Stimulated activated CD8-positive, alpha-beta memory T cell treated with anti-CD3 and anti-CD28 coated beads, Interleukin-4, amount 100 ng/mL, for 48 hours (primary cell): Measurements from ENCODE around the gene NELFCD.
"Not testable (repeated sequence)": the region's sequence is repeated elsewhere in the genome, so short reads cannot be mapped to it uniquely, and the experiment has no call there.

Experiments used
- DNase-seq: peaks from one replicate; pipeline ENCODE4 v3.0.0-alpha.2; 2020

NELFCD gene

GRCh38 chr20:58980711-58981627 is at the start of gene NELFCD:
Gene NELFCD (plus strand): TSS chr20:58981256. CDS start chr20:58981310, 54 bp downstream.
- peak; percentile 95 for DNase-seq

GRCh38 chr20:58932170-58932569 is 48.9 kb upstream of the NELFCD start:
- DNase-seq: no peak

GRCh38 chr20:58938078-58938477 is 43.0 kb upstream of the NELFCD start:
- no peak for DNase-seq

GRCh38 chr20:58938541-58938940 is 42.5 kb upstream of the NELFCD start:
- no peak for DNase-seq

- no peak for DNase-seq
Measured at GRCh38 chr20:58941471-58941870, 39.6 kb upstream of the NELFCD start.

- DNase-seq: no peak
Measured at GRCh38 chr20:58942549-58942948, 38.5 kb upstream of the NELFCD start.

GRCh38 chr20:58944610-58945009 is 36.4 kb upstream of the NELFCD start:
- no peak for DNase-seq

GRCh38 chr20:58945965-58946631 is 35.0 kb upstream of the NELFCD start:
- no peak for DNase-seq

- DNase-seq: not testable (repeated sequence)
Measured at GRCh38 chr20:58947797-58948388, 33.2 kb upstream of the NELFCD start.

GRCh38 chr20:58950603-58951002 is 30.5 kb upstream of the NELFCD start:
- DNase-seq: no peak

- DNase-seq: no peak
Measured at GRCh38 chr20:58953050-58953449, 28.0 kb upstream of the NELFCD start.

GRCh38 chr20:58956078-58956477 is 25.0 kb upstream of the NELFCD start:
- no peak for DNase-seq

- DNase-seq: no peak
Measured at GRCh38 chr20:58959652-58960051, 21.4 kb upstream of the NELFCD start.

GRCh38 chr20:58963060-58963584 is 17.9 kb upstream of the NELFCD start:
- no peak for DNase-seq

GRCh38 chr20:58963922-58964321 is 17.1 kb upstream of the NELFCD start:
- DNase-seq: not testable (repeated sequence)

GRCh38 chr20:58965270-58966064 is 15.6 kb upstream of the NELFCD start:
- DNase-seq: no peak

GRCh38 chr20:58967652-58968429 is 13.2 kb upstream of the NELFCD start:
- DNase-seq: no peak

- no peak for DNase-seq
Measured at GRCh38 chr20:58969439-58969838, 11.6 kb upstream of the NELFCD start.

- DNase-seq: no peak
Measured at GRCh38 chr20:58970146-58970545, 10.9 kb upstream of the NELFCD start.

GRCh38 chr20:58971429-58971828 is 9.6 kb upstream of the NELFCD start:
- DNase-seq: no peak

GRCh38 chr20:58973179-58973578 is 7.9 kb upstream of the NELFCD start:
- no peak for DNase-seq

- DNase-seq: no peak
Measured at GRCh38 chr20:58973866-58974265, 7.2 kb upstream of the NELFCD start.
